ENCODE results near the gene DCAF7.

Gene DCAF7

DNA sequence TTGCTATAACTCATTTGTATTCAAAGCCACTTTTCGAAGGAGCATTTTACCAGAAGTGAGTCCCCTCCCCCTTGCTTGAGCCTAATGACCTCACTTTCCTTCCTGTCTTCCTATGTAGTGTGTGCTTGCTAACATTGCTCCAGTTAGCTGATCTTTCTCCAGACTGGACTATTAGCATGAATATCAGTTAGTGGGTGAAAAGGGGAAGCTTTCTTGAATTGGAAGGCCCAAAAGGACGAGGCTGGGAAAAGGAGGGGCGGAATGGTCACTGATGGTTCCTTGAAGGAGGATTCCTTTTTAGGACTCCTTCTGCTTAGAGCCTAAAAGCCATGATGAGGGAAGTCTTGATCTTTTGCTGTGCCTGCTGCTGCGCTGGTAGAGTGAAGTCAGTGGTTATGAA lies 83.9 kb downstream of the DCAF7 start:
- no peak for DNase-seq

- DNase-seq: no peak
Observed at GRCh38 chr17:63634816-63635215, 84.5 kb downstream of the DCAF7 start.

DNA sequence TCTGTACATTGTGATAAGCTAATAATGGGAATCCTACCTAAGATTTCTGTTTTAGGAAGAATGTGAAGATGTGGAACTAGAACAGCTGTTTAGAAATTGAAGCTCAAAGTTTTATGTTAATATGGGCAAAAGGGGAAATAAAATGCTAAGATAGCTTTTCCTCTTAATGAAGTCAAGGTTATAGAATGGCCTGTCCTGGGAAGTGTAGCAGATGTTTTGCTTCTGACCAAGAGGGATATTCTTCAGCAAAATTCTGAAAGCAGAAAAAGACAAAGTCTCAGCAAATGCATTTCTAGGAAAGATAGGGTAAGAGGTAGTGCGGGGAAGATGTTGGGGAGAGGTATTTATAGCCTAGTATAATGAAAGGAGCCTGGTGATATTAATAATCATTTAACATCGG lies 85.0 kb downstream of the DCAF7 start:
- no peak for DNase-seq

DNA sequence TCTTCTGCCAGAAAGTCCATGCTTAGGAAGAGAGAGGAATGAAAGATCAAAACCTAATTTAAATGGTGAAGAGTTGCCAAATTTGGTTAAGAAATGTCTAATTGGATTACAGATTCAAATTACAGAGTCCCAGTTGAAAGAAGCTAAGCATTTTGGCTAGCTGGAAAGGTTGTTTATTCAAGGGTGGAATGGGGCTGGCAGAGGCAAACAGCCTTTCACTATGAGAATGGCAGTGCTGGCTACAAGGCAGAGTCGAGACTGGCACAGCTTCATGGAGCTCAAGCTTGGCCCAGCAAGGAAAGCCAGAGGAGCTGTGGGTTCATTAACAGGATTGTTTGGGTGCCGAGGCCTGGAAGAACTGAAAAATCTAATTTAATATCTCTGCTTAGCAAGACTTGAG lies 85.5 kb downstream of the DCAF7 start:
- no peak for DNase-seq

- DNase-seq: no peak
Observed at GRCh38 chr17:63639125-63639524, 88.8 kb downstream of the DCAF7 start.

- DNase-seq: no peak
Observed at GRCh38 chr17:63640038-63640437, 89.8 kb downstream of the DCAF7 start.

- DNase-seq: no peak
Observed at GRCh38 chr17:63641692-63642448, 91.6 kb downstream of the DCAF7 start.
